Peyer's patch (tissue), 4 donors: ENCODE data around the gene HPSE2. TPM values are rescaled to one million over a fixed set of nuclear protein-coding genes. Genes with fewer than 3 reads are reported as not detected.
A peak's percentile ranks its signal among the peaks of the same experiment; 100 is the strongest.

Experiments used
- DNase-seq, 3 donors: peaks; one replicate each; pipeline ENCODE4 v3.0.0-alpha.2; 2017 to 2019
- H3K27ac ChIP-seq, 4 donors: fragments of 200-600 bp; sonication (generic); one replicate each; pipeline ENCODE4 v1.5.1; 2016 to 2019
- H3K27me3 ChIP-seq, 2 donors: fragments of 200-600 bp; sonication (generic); one replicate each; pipeline ENCODE4 v1.5.1; 2019
- H3K36me3 ChIP-seq, 3 donors: fragments of 200-600 bp; sonication (generic); one replicate each; pipeline ENCODE4 v1.5.1; 2016 to 2019
- H3K4me1 ChIP-seq, 4 donors: fragments of 200-600 bp; sonication (generic); one replicate each; pipeline ENCODE4 v1.5.1; 2016 to 2019
- H3K4me3 ChIP-seq, 4 donors: fragments of 200-600 bp; sonication (generic); 1 replicate in 3 of 4; 2 replicates in 1 of 4; pipeline ENCODE4 v1.5.1; 2016 to 2019; ENCODE audit warnings: mild to moderate bottlenecking in 1 of 4
- H3K9me3 ChIP-seq, 4 donors: fragments of 200-600 bp; sonication (generic); one replicate each; pipeline ENCODE4 v1.5.1; 2016 to 2019; ENCODE audit warnings: mild to moderate bottlenecking in 1 of 4
- POLR2A ChIP-seq, 2 donors: fragments of 450-650 bp; IDR thresholded peaks; one replicate each; pipeline ENCODE4 v1.5.1; 2017; ENCODE audit warnings: antibody characterized with exemption in 2 of 2, mild to moderate bottlenecking in 2 of 2, moderate library complexity in 2 of 2
- total RNA-seq, 4 donors: library from RNA; depleted of rRNA; stranded (reverse); fragments of >200 nt; gene quantifications; one replicate each; pipeline ENCODE4 v1.1.0, GENCODE V29; 2016
- TF ChIP-seq, protein P1 (sequence below), 6 experiments: fragments of 450-650 bp in 4 of 6; fragments of 200-600 bp in 2 of 6; sonication (generic) in 1 of 6; IDR thresholded peaks; one replicate each; pipeline ENCODE4 v1.5.1; 2017 to 2019; ENCODE audit warnings: antibody characterized with exemption in 6 of 6, mild to moderate bottlenecking in 3 of 6, moderate library complexity in 1 of 6

HPSE2 gene
- total RNA-seq, 4 donors from 2014 or later = 3.0 to 15.7 (median 7.4) TPM

GRCh38 chr10:98628206-98628605, 607.4 kb downstream of the HPSE2 start:
- TF ChIP-seq, protein P1, sequence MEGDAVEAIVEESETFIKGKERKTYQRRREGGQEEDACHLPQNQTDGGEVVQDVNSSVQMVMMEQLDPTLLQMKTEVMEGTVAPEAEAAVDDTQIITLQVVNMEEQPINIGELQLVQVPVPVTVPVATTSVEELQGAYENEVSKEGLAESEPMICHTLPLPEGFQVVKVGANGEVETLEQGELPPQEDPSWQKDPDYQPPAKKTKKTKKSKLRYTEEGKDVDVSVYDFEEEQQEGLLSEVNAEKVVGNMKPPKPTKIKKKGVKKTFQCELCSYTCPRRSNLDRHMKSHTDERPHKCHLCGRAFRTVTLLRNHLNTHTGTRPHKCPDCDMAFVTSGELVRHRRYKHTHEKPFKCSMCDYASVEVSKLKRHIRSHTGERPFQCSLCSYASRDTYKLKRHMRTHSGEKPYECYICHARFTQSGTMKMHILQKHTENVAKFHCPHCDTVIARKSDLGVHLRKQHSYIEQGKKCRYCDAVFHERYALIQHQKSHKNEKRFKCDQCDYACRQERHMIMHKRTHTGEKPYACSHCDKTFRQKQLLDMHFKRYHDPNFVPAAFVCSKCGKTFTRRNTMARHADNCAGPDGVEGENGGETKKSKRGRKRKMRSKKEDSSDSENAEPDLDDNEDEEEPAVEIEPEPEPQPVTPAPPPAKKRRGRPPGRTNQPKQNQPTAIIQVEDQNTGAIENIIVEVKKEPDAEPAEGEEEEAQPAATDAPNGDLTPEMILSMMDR (IDR thresholded peaks at IDR 0.05) = no peak
- TF ChIP-seq POLR2A (IDR thresholded peaks at IDR 0.05) = no peak
- H3K27ac ChIP-seq = peak overlapping the region in 1 of 4 donors; percentile 43

GRCh38 chr10:98627711-98628110, 607.9 kb downstream of the HPSE2 start:
- Histone ChIP-seq H3K27ac (no peak overlapping the region), H3K9me3 (no peaks in the 10 kb centered on the region), H3K4me1 (no peaks in the 10 kb centered on the region), H3K4me3 (no peak overlapping the region), H3K36me3 (no peaks in the 10 kb centered on the region), H3K27me3 (no peaks in the 10 kb centered on the region)
- TF ChIP-seq, protein P1 (IDR thresholded peaks at IDR 0.05) = no peak
- TF ChIP-seq POLR2A (IDR thresholded peaks at IDR 0.05) = no peak
- DNase-seq = no peak

More at GRCh38 chr10:98628206-98628605, 607.4 kb downstream of the HPSE2 start:
- no peaks in the 10 kb centered on the region for H3K4me1 ChIP-seq
- no peaks in the 10 kb centered on the region for H3K27me3 ChIP-seq
- no peaks in the 10 kb centered on the region for H3K36me3 ChIP-seq
- no peak overlapping the region for H3K4me3 ChIP-seq
- DNase-seq = no peak
- no peaks in the 10 kb centered on the region for H3K9me3 ChIP-seq

DNA sequence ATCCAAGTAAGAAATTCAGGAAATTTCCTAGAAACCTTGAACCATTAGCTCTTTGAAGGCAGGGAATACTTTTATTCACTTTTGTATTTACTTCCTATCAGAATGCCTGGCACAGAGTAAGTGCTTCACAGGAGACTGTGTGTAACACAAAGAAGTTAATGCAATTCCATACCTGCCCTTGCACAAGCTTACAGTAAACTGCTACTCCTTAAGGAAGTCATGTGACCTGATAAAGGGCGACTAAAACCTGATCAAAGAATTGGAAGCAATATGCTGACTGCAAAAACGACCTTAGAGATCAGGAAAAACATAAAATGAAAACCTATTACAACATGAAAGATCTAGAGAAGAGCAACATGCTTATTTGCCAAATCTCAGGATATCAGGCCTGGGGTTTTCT, 610.7 kb downstream of the HPSE2 start:
- H3K36me3 ChIP-seq = no peaks in the 10 kb centered on the region
- no peak for DNase-seq
- H3K4me1 ChIP-seq = no peaks in the 10 kb centered on the region
- TF ChIP-seq, protein P1 (IDR thresholded peaks at IDR 0.05) = no peak
- no peak for TF ChIP-seq POLR2A (IDR thresholded peaks at IDR 0.05)
- no peaks in the 10 kb centered on the region for H3K9me3 ChIP-seq
- no peaks in the 10 kb centered on the region for H3K27me3 ChIP-seq
- H3K4me3 ChIP-seq = no peak overlapping the region
- H3K27ac ChIP-seq = no peak overlapping the region

DNA sequence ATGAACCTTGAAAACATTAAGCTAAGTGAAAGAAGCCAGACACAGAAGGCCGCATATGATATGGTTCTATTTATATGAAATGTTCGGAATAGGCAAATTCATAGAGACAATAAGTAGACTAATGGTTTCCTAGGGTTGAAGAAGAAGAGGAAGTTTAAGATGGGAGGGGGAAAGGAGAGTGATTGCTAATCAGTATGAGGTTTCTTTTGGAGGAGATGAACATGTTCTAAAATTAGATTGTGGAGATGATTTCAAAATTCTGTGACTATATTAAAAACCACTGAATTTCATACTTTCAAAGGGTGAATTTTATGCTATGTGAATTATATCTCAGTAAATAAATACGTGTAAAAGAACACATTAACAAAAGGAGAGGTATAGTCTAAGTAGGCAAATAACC, 612.5 kb downstream of the HPSE2 start:
- TF ChIP-seq POLR2A (IDR thresholded peaks at IDR 0.05) = no peak
- TF ChIP-seq, protein P1 (IDR thresholded peaks at IDR 0.05) = no peak
- Histone ChIP-seq H3K9me3 (no peaks in the 10 kb centered on the region), H3K36me3 (no peaks in the 10 kb centered on the region)

DNA sequence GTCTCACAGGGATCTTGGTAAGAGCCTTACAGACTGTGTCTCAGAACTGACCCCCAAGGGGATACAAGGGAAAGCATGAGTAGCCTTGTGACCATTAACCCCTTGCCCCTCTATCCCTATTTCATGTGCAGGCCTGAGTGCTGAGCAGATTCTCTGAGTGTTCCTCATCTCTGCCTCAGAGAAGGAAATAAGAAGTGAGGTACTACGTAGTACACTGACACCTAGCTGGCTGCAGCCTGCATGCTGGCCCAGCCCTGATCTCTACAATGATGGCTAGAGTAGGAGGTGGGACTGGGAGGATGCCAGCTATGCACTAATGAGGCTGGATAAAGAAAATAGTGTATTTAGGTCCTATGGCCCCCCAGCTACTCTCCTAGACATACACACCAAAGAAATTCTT, 614.0 kb downstream of the HPSE2 start:
- H3K27me3 ChIP-seq = no peaks in the 10 kb centered on the region
- H3K4me3 ChIP-seq = no peak overlapping the region
- TF ChIP-seq, protein P1 (IDR thresholded peaks at IDR 0.05) = no peak
- no peak for TF ChIP-seq POLR2A (IDR thresholded peaks at IDR 0.05)
- no peak overlapping the region for H3K27ac ChIP-seq
- no peaks in the 10 kb centered on the region for H3K36me3 ChIP-seq
- H3K4me1 ChIP-seq = peaks cover 0 to 4% (median 0%) of the 10 kb centered on the region in 4 donors
- no peak for DNase-seq
- no peaks in the 10 kb centered on the region for H3K9me3 ChIP-seq

More for the DNA sequence above, 612.5 kb downstream of the HPSE2 start:
- Histone ChIP-seq H3K27me3 (no peaks in the 10 kb centered on the region), H3K27ac (no peak overlapping the region), H3K4me1 (peaks cover 0 to 4% (median 0%) of the 10 kb centered on the region in 4 donors), H3K4me3 (no peak overlapping the region)
- DNase-seq = no peak

DNA sequence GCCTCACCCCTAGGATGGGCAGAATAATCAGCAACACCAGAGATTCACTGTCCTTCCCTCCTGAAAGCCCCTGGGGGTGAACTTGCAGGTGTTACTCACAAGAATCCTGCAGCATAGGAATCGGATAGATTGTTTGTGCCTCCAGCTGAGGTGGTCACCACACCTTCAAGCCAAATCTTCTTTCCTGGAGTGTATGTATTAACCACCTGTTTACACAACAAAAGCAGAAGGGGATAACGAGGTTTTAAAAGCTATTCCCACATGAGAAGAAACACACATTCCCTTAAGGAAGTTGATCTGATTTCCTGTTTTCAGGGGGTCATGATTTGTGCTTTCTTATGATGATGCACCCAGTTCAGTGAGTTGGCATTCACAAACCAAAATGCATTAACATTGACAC, 615.1 kb downstream of the HPSE2 start:
- H3K9me3 ChIP-seq = no peaks in the 10 kb centered on the region
- peaks cover 0 to 4% (median 0%) of the 10 kb centered on the region in 4 donors for H3K4me1 ChIP-seq
- H3K4me3 ChIP-seq = no peak overlapping the region
- H3K27ac ChIP-seq = no peak overlapping the region
- H3K36me3 ChIP-seq = no peaks in the 10 kb centered on the region
- H3K27me3 ChIP-seq = no peaks in the 10 kb centered on the region
- DNase-seq = no peak
- no peak for TF ChIP-seq POLR2A (IDR thresholded peaks at IDR 0.05)
- TF ChIP-seq, protein P1 (IDR thresholded peaks at IDR 0.05) = no peak
